HG03135 (cell line): ENCODE measurements around the gene SRGAP1.
"Not testable (repeated sequence)": the region's sequence is repeated elsewhere in the genome, so short reads cannot be mapped to it uniquely, and the experiment has no call there.

Experiments
- ATAC-seq: cut with Tn5 transposase; IDR thresholded peaks from one replicate; pipeline ENCODE4 v1.9.1; 2021; ENCODE audit warnings: mild to moderate bottlenecking, moderate library complexity; ENCODE audit not compliant: unreplicated experiment

Gene SRGAP1

GRCh38 chr12:64142382-64142781 is 297.9 kb downstream of the SRGAP1 start:
- no peak for ATAC-seq

GRCh38 chr12:64142784-64143183 is 298.3 kb downstream of the SRGAP1 start:
- no peak for ATAC-seq

DNA sequence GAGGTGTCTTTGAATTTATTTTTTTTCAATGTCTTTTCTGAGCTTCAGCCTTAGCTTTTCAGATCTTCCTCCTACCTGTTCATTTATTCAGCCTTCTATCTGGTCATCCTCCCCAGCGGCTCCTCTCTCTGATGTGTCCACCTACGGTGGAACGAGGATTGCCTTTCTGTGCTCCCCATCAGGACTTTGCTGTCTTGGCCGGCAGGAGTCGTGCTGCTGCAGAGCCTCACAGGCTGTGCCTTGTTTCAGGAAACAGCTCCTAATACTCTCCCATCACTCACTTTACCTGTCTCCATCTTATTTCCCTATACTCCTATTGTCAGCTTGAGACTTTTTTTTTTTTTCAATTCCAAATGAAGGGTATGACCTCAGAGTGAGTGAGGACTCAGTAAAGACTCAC is 300.7 kb downstream of the SRGAP1 start:
- no peak for ATAC-seq

GRCh38 chr12:64147011-64147631 is 302.6 kb downstream of the SRGAP1 start:
- no peak for ATAC-seq

GRCh38 chr12:64147875-64148274 is 303.4 kb downstream of the SRGAP1 start:
- ATAC-seq, result no peak

GRCh38 chr12:64154677-64155076 is 310.2 kb downstream of the SRGAP1 start:
- ATAC-seq, result no peak

DNA sequence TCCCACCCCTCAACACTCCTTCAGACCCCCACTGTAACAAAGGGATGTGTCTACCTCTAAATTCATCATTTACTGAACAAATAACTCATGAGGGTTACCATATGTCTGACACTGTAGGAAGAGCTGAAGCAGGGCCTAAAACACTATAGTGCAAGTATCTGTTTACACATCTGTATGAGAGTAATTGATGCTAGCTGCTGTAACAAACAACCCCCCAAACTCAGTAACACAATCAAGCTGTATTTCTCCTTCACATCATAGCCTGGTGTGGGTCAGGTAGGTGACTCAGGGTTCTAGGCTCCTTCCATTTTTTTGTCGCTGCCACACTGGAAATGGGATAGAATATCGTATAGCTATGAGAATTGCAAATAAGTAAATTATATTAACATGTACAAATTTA is 312.6 kb downstream of the SRGAP1 start:
- no peak for ATAC-seq

DNA sequence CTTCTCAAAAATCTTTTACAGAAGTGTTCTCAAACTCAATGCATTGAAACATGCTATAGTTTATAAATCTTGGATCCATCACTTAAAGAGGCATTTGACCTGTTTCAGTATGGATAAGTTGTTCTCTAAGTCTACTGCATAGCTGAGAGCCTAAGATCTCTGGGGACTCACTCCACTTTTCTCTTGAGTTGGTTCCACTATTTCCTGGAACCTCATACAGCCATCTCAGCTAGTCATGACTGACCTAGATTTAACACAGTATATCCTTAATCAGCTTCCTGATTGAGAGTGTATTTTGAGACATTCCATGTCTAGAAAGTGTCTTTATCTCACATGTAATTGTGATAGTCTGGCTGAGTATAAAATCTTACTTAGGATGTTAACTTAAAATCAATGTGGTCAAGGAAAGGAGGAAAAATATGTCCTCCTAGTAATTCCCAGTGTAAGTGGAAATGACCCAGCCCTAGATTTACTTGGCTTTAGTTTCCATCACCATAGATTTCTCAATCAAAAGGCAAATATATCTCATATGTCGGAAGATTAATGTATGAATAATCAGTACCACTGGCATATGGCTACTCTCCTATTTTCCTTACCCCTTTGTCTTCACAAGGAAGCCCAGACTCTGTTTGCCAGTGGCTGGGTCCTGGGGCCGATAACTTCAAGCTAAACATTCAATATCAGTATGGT is 315.7 kb downstream of the SRGAP1 start:
- no peak for ATAC-seq

DNA sequence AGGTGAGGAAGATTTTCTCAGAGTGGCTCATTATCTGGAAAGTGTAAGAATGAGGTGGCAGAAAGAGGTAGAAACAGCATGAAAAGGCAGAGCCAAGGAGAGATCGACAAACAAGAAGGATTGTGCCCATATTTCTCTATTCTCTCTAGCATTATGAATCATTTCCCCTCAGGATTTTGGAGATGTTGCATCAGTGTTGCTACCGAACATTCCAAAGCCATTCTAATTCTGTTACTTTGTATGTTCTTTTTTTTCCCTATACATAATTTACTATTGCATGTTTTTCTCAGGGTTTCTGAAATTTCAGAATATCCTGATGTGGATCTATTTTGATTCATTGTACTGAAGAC is 316.2 kb downstream of the SRGAP1 start:
- ATAC-seq, result no peak

- ATAC-seq, result not testable (repeated sequence)
Observed at GRCh38 chr12:64166606-64167005, 322.1 kb downstream of the SRGAP1 start.

DNA sequence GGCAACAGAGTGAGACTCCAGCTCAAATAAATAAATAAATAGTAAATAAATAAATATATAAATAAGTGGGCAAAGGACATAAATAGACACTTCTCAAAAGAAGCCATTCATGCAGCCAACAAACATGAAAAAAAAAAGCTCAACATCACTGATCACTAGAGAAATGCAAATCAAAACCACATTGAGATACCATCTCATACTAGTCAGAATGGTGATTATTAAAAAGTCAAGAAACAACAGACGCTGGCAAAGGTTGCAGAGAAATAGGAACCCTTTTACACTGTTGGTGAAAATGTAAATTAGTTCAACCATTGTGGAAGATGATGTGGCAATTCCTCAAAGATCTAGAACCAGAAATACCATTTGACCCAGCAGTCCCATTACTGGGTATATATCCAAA is 322.5 kb downstream of the SRGAP1 start:
- not testable (repeated sequence) for ATAC-seq

DNA sequence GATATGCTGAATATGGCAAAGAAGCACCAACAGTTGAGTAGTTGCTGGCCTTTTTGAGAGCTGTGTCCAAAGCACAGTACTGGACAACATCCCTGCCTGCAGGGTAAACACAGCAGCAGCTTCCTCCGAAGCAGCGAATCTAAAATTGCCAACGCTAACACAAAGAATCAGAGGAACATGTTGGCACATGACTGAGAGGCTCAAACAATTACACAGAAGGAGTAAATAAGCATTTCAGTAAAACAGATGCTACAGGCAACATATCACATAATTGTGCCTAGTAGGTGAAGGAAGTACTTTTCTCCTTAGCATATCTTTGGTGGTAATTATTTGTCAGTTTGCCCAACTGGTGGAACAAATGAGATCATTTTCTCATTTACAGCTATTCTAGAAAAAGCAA is 325.5 kb downstream of the SRGAP1 start:
- no peak for ATAC-seq

GRCh38 chr12:64170730-64171129 is 326.2 kb downstream of the SRGAP1 start:
- ATAC-seq, result no peak

GRCh38 chr12:64171715-64172114 is 327.2 kb downstream of the SRGAP1 start:
- no peak for ATAC-seq

- no peak for ATAC-seq
Observed at GRCh38 chr12:64172143-64172970, 327.9 kb downstream of the SRGAP1 start.

DNA sequence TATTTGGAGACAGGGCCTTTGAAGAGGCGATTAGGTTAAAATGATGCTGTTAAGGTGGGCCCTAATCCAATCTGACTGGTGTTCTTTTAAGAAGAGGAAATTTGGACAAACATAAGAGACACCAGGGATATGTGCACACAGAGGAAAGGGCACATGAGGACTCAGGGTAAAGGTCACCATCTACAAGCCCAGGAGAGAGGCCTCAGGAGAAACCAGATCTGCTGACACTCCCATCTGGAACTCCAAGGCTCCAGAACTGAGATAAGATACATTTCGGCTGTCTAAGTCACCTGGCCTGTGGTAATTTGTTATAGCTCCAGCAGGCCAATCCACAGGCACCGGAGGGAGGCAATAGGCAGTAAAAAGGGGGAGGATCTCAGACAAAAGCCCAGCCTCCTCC is 329.0 kb downstream of the SRGAP1 start:
- ATAC-seq, result no peak

DNA sequence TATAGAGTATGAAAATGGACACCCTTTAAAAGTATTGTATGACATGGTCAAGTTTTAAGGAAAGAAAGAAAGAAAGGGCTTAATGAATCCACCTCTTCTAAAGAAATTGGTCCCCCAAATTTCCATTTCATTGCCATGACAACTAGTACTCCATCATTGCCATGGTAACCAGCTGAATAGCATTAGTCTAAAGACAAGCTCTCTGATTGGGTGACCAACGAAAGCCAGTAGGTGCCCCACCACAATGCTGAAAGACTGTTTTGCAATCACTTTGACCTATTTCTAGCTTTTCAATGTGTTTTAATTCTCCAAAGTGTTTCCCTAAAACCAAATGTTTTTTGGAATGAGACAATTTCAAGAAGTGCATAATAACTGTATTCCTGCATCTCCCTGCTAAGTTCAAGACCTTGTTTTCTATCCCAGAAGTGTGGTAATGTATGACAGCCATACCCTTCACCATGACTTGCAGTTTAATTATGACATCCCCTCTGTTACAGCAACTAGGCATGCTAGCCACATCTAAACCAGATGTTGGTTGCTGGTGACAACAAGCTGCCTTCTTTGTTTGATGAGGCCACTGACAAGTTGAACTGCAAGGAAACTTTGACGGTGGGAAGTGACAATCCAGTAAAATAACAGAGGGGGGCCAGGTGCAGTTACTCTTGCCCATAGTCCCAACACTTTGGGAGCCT is 330.9 kb downstream of the SRGAP1 start:
- ATAC-seq, result no peak

DNA sequence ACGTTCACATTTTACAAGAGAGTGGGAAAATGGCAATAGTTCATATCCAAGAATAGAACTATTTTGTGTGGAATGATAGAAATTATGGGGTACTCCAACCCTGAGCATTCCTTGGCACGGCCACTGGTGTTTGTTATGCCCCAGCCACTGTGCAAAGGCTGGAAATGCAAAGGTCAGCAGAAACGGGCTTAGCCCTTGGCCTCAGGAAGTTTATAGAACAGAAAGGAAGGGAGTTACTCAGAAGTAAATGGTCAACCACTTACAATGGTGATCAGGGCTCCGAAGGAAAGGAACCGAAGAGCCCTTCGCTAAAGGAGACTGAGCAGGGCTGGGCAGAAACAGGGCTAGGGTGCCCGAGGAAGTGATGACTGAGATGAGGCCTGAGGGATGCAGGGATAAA is 332.5 kb downstream of the SRGAP1 start:
- no peak for ATAC-seq

- ATAC-seq, result no peak
Observed at GRCh38 chr12:64178122-64178521, 333.6 kb downstream of the SRGAP1 start.

GRCh38 chr12:64180951-64181350 is 336.5 kb downstream of the SRGAP1 start:
- no peak for ATAC-seq
